GM23338 (cell line): ENCODE data around the gene STK39. TPM values are rescaled to one million over a fixed set of nuclear protein-coding genes. Genes with fewer than 3 reads are reported as not detected.
A peak's percentile ranks its signal among the peaks of the same experiment; 100 is the strongest.

Experiments used
- ATAC-seq: fragments of 200-7000 bp; cut with Tn5 transposase; 3 replicates; pipeline ENCODE4 v1.9.1; 2020
- DNase-seq: peaks from one replicate; pipeline ENCODE4 v3.0.0-alpha.2; 2015; ENCODE audit warnings: low spot score
- H2AFZ ChIP-seq: fragments of 200-600 bp; sonication (generic); 2 replicates; pipeline ENCODE4 v1.8.0; 2016; ENCODE audit warnings: antibody characterized with exemption, mild to moderate bottlenecking, moderate library complexity
- H3F3A ChIP-seq: fragments of 200-600 bp; sonication (generic); replicated peaks from 2 replicates; pipeline ENCODE4 v1.8.0; 2017; ENCODE audit warnings: antibody characterized with exemption, mixed run types, low read depth
- H3K27ac ChIP-seq: fragments of 200-600 bp; sonication (generic); 2 replicates; pipeline ENCODE4 v1.6.1; 2016; ENCODE audit warnings: low read depth
- H3K27me3 ChIP-seq: fragments of 200-600 bp; sonication (generic); 2 replicates; pipeline ENCODE4 v1.8.0; 2016; ENCODE audit warnings: mild to moderate bottlenecking, mixed run types, moderate library complexity; ENCODE audit not compliant: insufficient read depth
- H3K36me3 ChIP-seq: fragments of 200-600 bp; sonication (generic); 2 replicates; pipeline ENCODE4 v1.8.0; 2016; ENCODE audit warnings: mild to moderate bottlenecking; ENCODE audit not compliant: insufficient read depth
- H3K4me1 ChIP-seq: fragments of 200-600 bp; sonication (generic); 2 replicates; pipeline ENCODE4 v1.8.0; 2016; ENCODE audit warnings: mild to moderate bottlenecking, moderate library complexity; ENCODE audit not compliant: insufficient read depth
- H3K4me2 ChIP-seq: fragments of 200-600 bp; sonication (generic); 2 replicates; pipeline ENCODE4 v1.7.1; 2017; ENCODE audit warnings: mixed run types
- H3K4me3 ChIP-seq: fragments of 200-600 bp; sonication (generic); 2 replicates; pipeline ENCODE4 v1.6.1; 2016; ENCODE audit warnings: mixed run types
- H3K79me2 ChIP-seq: fragments of 200-600 bp; sonication (generic); replicated peaks from 2 replicates; pipeline ENCODE4 v1.8.0; 2017; ENCODE audit warnings: mild to moderate bottlenecking; ENCODE audit not compliant: insufficient read depth
- H3K9me2 ChIP-seq: fragments of 200-600 bp; sonication (generic); 2 replicates; pipeline ENCODE4 v1.8.0; 2017; ENCODE audit not compliant: insufficient read depth
- H4K20me1 ChIP-seq: fragments of 200-600 bp; sonication (generic); replicated peaks from 2 replicates; pipeline ENCODE4 v1.8.0; 2017; ENCODE audit warnings: mild to moderate bottlenecking; ENCODE audit not compliant: insufficient read depth
- H3K27ac Mint-ChIP-seq: 2 replicates; pipeline ENCODE4 v1.8.0; 2020; ENCODE audit warnings: inconsistent platforms, mild to moderate bottlenecking, moderate library complexity, mixed read lengths
- H3K27me3 Mint-ChIP-seq: 3 replicates; pipeline ENCODE4 v1.8.0; 2022; ENCODE audit warnings: low read depth, mild to moderate bottlenecking, moderate library complexity, mixed read lengths, inconsistent platforms; ENCODE audit not compliant: insufficient read depth, poor library complexity
- H3K36me3 Mint-ChIP-seq: 3 replicates; pipeline ENCODE4 v1.8.0; 2021; ENCODE audit warnings: low read depth, mild to moderate bottlenecking, inconsistent platforms, moderate library complexity, mixed read lengths
- H3K4me1 Mint-ChIP-seq: 3 replicates; pipeline ENCODE4 v1.8.0; 2020; ENCODE audit warnings: mild to moderate bottlenecking, inconsistent platforms, mixed read lengths
- H3K4me3 Mint-ChIP-seq: 3 replicates; pipeline ENCODE4 v1.8.0; 2021; ENCODE audit warnings: moderate library complexity, mild to moderate bottlenecking, inconsistent platforms, mixed read lengths
- H3K9me3 Mint-ChIP-seq: 3 replicates; pipeline ENCODE4 v1.8.0; 2020; ENCODE audit warnings: moderate library complexity, mild to moderate bottlenecking, inconsistent platforms, mixed read lengths
- EZH2 ChIP-seq: fragments of 200-600 bp; sonication (generic); IDR thresholded peaks from one replicate; pipeline ENCODE4 v1.8.0; 2017; ENCODE audit warnings: antibody characterized with exemption, mild to moderate bottlenecking, low read depth; ENCODE audit not compliant: unreplicated experiment
- EZH2phosphoT487 ChIP-seq: fragments of 200-600 bp; sonication (generic); IDR thresholded peaks from one replicate; pipeline ENCODE4 v1.8.1; 2018; ENCODE audit warnings: antibody characterized with exemption; ENCODE audit not compliant: unreplicated experiment
- ZNF331 ChIP-seq: fragments of 250-450 bp; sonication (Bioruptor Pico); IDR thresholded peaks from 2 replicates; pipeline ENCODE4 v1.5.0; 2020; ENCODE audit warnings: low read depth, mild to moderate bottlenecking, moderate library complexity
- polyA plus RNA-seq: library from polyadenylated mRNA; unstranded; fragments of >200 nt; fragmentation: Nextera tagmentation; extraction: Ambion mirVana; gene quantifications from 2 replicates; pipeline ENCODE4 v1.2.1, GENCODE V29; 2016
- total RNA-seq: library from RNA; depleted of rRNA; stranded (reverse); fragments of >200 nt; shearing (Covaris generic); gene quantifications from 2 replicates; pipeline ENCODE4 v1.2.3, GENCODE V29; 2014
- TF ChIP-seq, protein P1 (sequence below), 2 experiments: fragments of 200-600 bp in 1 of 2; sonication (generic) in 1 of 2; conservative IDR thresholded peaks; 2 replicates each; pipeline versions ENCODE4 v1.5.1 to v1.6.1; 2016 to 2017; ENCODE audit warnings: antibody characterized with exemption in 2 of 2, low read depth in 2 of 2, mild to moderate bottlenecking in 2 of 2, moderate library complexity in 1 of 2
- TF ChIP-seq, protein P2 (sequence below): IDR thresholded peaks from 2 replicates; pipeline ENCODE4 v1.6.1; 2016; ENCODE audit warnings: antibody characterized with exemption

STK39 gene
- total and polyA plus RNA-seq, 2 experiments from 2014 or later, result 9.5 to 16.9 TPM

DNA sequence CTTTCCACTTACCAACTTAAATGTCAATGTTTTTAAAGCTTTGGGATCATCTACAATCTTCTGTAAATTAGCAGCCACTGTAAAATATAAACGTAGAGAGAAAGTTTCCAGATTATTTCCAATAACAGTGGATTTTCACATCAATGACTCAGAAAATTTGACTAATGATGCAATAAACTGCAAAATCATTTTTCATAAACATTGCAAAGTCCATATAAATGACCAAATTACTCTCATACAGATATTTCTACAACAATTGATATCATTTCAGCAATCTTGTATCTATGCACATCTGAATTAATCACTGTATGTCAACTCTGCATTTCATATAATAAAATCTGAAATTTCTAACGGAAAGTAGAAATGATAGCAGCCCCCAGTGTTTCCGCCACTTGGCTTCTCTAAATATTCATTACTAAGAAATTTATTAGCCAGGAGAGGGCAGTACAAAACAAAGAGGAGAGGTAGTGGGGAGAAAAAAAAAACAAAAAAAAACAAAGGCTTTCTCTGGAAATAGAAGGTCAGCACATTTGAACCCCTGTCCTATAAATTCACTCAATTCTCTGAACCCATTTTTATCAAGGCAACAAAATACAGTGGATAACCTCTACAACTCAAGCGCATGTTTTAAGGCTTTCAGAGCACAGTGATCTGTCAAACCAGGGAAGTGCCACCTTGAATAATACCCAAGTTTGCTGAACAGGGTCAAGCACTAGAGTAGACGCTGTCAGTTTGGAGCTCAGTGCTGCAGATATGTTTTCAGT is 282.6 kb downstream of the STK39 start:
- no peak overlapping the region for H3K4me3 ChIP-seq
- no peaks in the 10 kb centered on the region for H3K9me2 ChIP-seq
- H2AFZ ChIP-seq, result no peak overlapping the region
- H3K79me2 ChIP-seq, result no peaks in the 10 kb centered on the region
- H3K27ac ChIP-seq, result no peak overlapping the region
- H4K20me1 ChIP-seq, result no peaks in the 10 kb centered on the region
- Mint-ChIP-seq H3K27ac (peak overlapping the region; percentile 57; the same call in 1 of the 2 replicates), H3K9me3 (peaks cover 1% of the 10 kb centered on the region; the same call in 2 of the 3 replicates), H3K27me3 (peaks cover 3% of the 10 kb centered on the region), H3K36me3 (0 out of 3 replicates have a peak, but pooled peaks cover under 1% of the 10 kb centered on the region), H3K4me3 (no peak overlapping the region), H3K4me1 (peaks cover 18% of the 10 kb centered on the region)
- DNase-seq (peak; percentile 71), ATAC-seq (no peak; the same call in 2 of the 3 replicates)
- H3F3A ChIP-seq, result no peaks in the 10 kb centered on the region
- TF ChIP-seq ZNF331 (no peak), EZH2phosphoT487 (no peak)
- TF ChIP-seq, protein P1, sequence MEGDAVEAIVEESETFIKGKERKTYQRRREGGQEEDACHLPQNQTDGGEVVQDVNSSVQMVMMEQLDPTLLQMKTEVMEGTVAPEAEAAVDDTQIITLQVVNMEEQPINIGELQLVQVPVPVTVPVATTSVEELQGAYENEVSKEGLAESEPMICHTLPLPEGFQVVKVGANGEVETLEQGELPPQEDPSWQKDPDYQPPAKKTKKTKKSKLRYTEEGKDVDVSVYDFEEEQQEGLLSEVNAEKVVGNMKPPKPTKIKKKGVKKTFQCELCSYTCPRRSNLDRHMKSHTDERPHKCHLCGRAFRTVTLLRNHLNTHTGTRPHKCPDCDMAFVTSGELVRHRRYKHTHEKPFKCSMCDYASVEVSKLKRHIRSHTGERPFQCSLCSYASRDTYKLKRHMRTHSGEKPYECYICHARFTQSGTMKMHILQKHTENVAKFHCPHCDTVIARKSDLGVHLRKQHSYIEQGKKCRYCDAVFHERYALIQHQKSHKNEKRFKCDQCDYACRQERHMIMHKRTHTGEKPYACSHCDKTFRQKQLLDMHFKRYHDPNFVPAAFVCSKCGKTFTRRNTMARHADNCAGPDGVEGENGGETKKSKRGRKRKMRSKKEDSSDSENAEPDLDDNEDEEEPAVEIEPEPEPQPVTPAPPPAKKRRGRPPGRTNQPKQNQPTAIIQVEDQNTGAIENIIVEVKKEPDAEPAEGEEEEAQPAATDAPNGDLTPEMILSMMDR (conservative IDR thresholded peaks at IDR 0.05; ENCODE audit: low read depth in 2 of 2), result peak; percentile 48 to 64
- no peak overlapping the region for H3K4me2 ChIP-seq
- H3K4me1 ChIP-seq, result peaks cover 8% of the 10 kb centered on the region; the same call in 1 of the 2 replicates
- no peaks in the 10 kb centered on the region for H3K36me3 ChIP-seq
- no peaks in the 10 kb centered on the region for H3K27me3 ChIP-seq

GRCh38 chr2:167963899-167964649 is 283.3 kb downstream of the STK39 start:
- Histone ChIP-seq H3K27ac (no peak overlapping the region), H3K27me3 (no peaks in the 10 kb centered on the region), H3K9me2 (no peaks in the 10 kb centered on the region), H3F3A (no peaks in the 10 kb centered on the region), H3K79me2 (no peaks in the 10 kb centered on the region), H3K4me3 (no peak overlapping the region), H4K20me1 (no peaks in the 10 kb centered on the region), H3K4me2 (no peak overlapping the region), H3K36me3 (no peaks in the 10 kb centered on the region), H2AFZ (no peak overlapping the region), H3K4me1 (peaks cover 8% of the 10 kb centered on the region; the same call in 1 of the 2 replicates)
- no peaks in the 10 kb centered on the region for H3K9me3 Mint-ChIP-seq
- no peak overlapping the region for H3K4me3 Mint-ChIP-seq
- H3K27me3 Mint-ChIP-seq, result peaks cover 2% of the 10 kb centered on the region
- TF ChIP-seq, protein P2, sequence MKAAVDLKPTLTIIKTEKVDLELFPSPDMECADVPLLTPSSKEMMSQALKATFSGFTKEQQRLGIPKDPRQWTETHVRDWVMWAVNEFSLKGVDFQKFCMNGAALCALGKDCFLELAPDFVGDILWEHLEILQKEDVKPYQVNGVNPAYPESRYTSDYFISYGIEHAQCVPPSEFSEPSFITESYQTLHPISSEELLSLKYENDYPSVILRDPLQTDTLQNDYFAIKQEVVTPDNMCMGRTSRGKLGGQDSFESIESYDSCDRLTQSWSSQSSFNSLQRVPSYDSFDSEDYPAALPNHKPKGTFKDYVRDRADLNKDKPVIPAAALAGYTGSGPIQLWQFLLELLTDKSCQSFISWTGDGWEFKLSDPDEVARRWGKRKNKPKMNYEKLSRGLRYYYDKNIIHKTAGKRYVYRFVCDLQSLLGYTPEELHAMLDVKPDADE, result no peak
- TF ChIP-seq EZH2phosphoT487 (no peak), EZH2 (no peak)
- no peaks in the 10 kb centered on the region for H3K36me3 Mint-ChIP-seq
- no peak overlapping the region for H3K27ac Mint-ChIP-seq
- DNase-seq (no peak), ATAC-seq (no peak)
- peaks cover 22% of the 10 kb centered on the region for H3K4me1 Mint-ChIP-seq
